Skeletal muscle satellite cell (primary cell): Measurements from ENCODE around the gene ZNF580.

Experiments
- H3K27me3 ChIP-seq: 2 replicates; pipeline ENCODE4 v1.7.0; 2013; ENCODE audit warnings: low read length; ENCODE audit not compliant: control insufficient read depth, insufficient read depth
- H3K36me3 ChIP-seq: 2 replicates; pipeline ENCODE4 v1.7.0; 2013; ENCODE audit warnings: mild to moderate bottlenecking, control low read depth, low read length; ENCODE audit not compliant: insufficient read depth
- H3K4me1 ChIP-seq: 2 replicates; pipeline ENCODE4 v1.7.0; 2013; ENCODE audit warnings: low read length; ENCODE audit not compliant: control insufficient read depth, insufficient read depth
- H3K4me2 ChIP-seq: 2 replicates; pipeline ENCODE4 v1.7.0; 2013; ENCODE audit warnings: mild to moderate bottlenecking, low read length
- H3K4me3 ChIP-seq: 2 replicates; pipeline ENCODE4 v1.7.0; 2013; ENCODE audit warnings: low read length
- H3K9ac ChIP-seq: 2 replicates; pipeline ENCODE4 v1.7.0; 2013; ENCODE audit warnings: mild to moderate bottlenecking, low read depth, low read length, moderate library complexity
- H3K9me3 ChIP-seq: replicated peaks from 2 replicates; pipeline ENCODE4 v1.7.0; 2013; ENCODE audit warnings: mild to moderate bottlenecking, control low read depth, low read length

ZNF580 gene

GRCh38 chr19:55609326-55609725 is 31.5 kb upstream of the ZNF580 start:
- no peaks in the 10 kb centered on the region for H3K9me3 ChIP-seq
- peaks cover 21% of the 10 kb centered on the region for H3K4me1 ChIP-seq
- H3K4me3 ChIP-seq: no peak overlapping the region
- H3K4me2 ChIP-seq: no peak overlapping the region
- H3K9ac ChIP-seq: no peak overlapping the region
- H3K36me3 ChIP-seq: peaks cover 22% of the 10 kb centered on the region
- H3K27me3 ChIP-seq: no peaks in the 10 kb centered on the region

DNA sequence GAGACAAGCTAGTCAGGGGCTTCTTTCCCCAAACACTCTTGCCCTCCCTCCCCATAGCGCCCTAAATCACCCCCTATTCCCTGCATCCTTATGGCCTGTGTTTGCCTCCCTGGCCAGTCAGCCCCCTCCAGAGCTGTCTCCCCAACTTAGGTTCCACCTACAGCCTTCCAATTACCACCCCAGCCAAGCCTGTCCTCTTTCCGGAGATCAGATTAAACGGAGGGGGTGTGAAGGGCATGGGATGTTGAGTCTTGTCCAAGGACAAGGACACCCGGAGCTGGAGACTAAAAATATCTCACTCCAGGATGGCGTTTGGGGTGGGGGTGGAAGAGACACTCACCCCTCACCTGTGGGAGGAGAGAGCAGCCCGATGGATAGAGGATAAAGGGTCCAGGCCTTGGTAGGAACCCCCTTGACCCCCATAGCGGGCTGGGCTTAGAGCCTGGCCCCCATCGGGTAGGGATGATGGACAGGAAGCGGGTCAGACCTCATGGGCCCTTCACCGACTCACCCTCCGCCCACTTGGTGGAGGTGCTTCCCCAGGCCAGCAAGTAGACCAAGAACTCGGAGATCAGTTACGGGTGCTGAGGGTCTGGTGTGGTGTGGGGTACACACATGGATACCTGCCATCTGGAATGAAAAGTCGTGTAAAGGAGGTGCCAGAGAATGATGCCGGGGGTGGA is 29.4 kb upstream of the ZNF580 start:
- Histone ChIP-seq H3K4me2 (no peak overlapping the region), H3K36me3 (peaks cover 33% of the 10 kb centered on the region), H3K4me3 (no peak overlapping the region), H3K9me3 (no peaks in the 10 kb centered on the region), H3K4me1 (peaks cover 14% of the 10 kb centered on the region), H3K27me3 (no peaks in the 10 kb centered on the region), H3K9ac (no peak overlapping the region)

DNA sequence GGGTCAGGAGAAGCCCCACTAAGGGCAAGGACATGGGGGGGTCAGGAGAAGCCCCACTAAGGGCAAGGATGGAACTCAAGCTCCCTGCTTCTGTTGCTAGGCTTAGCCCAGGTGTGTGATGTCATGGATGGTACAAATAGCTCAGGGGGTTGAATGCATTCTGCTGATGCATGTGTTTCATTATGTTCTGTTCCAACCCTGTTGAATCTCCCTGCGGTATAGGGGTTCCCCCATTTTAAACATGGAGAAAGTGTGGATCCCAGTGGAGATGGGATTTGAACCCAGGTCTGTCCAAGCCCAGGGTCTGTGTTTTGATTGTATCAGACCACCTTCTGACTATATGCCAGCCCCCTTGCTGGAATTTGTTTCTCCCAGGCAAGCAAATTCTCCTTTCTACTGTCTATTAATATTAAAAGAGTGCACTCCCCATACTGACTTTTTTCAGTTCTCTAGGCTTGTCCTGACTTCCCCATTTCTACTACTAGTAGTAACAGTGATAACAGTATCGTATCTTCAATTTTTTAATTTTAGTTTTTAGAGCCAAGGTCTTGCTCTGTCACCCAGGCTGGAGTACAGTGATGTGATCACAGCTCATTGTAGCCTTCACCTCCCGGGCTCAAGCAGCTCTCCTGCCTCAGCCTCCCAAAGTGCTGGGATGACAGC is 28.7 kb upstream of the ZNF580 start:
- Histone ChIP-seq H3K9me3 (no peaks in the 10 kb centered on the region), H3K4me3 (no peak overlapping the region), H3K4me2 (no peak overlapping the region), H3K36me3 (peaks cover 38% of the 10 kb centered on the region), H3K4me1 (peaks cover 7% of the 10 kb centered on the region), H3K27me3 (no peaks in the 10 kb centered on the region), H3K9ac (no peak overlapping the region)

- no peak overlapping the region for H3K4me3 ChIP-seq
- H3K9me3 ChIP-seq: no peaks in the 10 kb centered on the region
- no peaks in the 10 kb centered on the region for H3K27me3 ChIP-seq
- H3K4me2 ChIP-seq: no peak overlapping the region
- peaks cover 7% of the 10 kb centered on the region for H3K4me1 ChIP-seq
- no peak overlapping the region for H3K9ac ChIP-seq
- H3K36me3 ChIP-seq: peaks cover 44% of the 10 kb centered on the region
Observed at GRCh38 chr19:55613396-55613795, 27.4 kb upstream of the ZNF580 start.

GRCh38 chr19:55613930-55614710 is 26.7 kb upstream of the ZNF580 start:
- H3K36me3 ChIP-seq: peaks cover 43% of the 10 kb centered on the region
- H3K4me1 ChIP-seq: peaks cover 7% of the 10 kb centered on the region
- no peak overlapping the region for H3K4me2 ChIP-seq
- no peaks in the 10 kb centered on the region for H3K27me3 ChIP-seq
- H3K9me3 ChIP-seq: no peaks in the 10 kb centered on the region
- no peak overlapping the region for H3K4me3 ChIP-seq
- no peak overlapping the region for H3K9ac ChIP-seq

- H3K4me1 ChIP-seq: peaks cover 7% of the 10 kb centered on the region
- H3K27me3 ChIP-seq: no peaks in the 10 kb centered on the region
- no peak overlapping the region for H3K9ac ChIP-seq
- H3K36me3 ChIP-seq: peaks cover 35% of the 10 kb centered on the region
- H3K9me3 ChIP-seq: no peaks in the 10 kb centered on the region
- no peak overlapping the region for H3K4me3 ChIP-seq
- H3K4me2 ChIP-seq: no peak overlapping the region
Observed at GRCh38 chr19:55614711-55615542, 25.9 kb upstream of the ZNF580 start.

- H3K9ac ChIP-seq: no peak overlapping the region
- H3K36me3 ChIP-seq: peaks cover 29% of the 10 kb centered on the region
- H3K27me3 ChIP-seq: no peaks in the 10 kb centered on the region
- no peaks in the 10 kb centered on the region for H3K9me3 ChIP-seq
- no peak overlapping the region for H3K4me3 ChIP-seq
- H3K4me2 ChIP-seq: no peak overlapping the region
- H3K4me1 ChIP-seq: peaks cover 7% of the 10 kb centered on the region
Observed at GRCh38 chr19:55615543-55616394, 25.0 kb upstream of the ZNF580 start.

- H3K36me3 ChIP-seq: peaks cover 34% of the 10 kb centered on the region
- H3K27me3 ChIP-seq: no peaks in the 10 kb centered on the region
- no peaks in the 10 kb centered on the region for H3K9me3 ChIP-seq
- no peak overlapping the region for H3K4me3 ChIP-seq
- H3K4me2 ChIP-seq: no peak overlapping the region
- peaks cover 3% of the 10 kb centered on the region for H3K4me1 ChIP-seq
- H3K9ac ChIP-seq: no peak overlapping the region
Observed at GRCh38 chr19:55616395-55616875, 24.4 kb upstream of the ZNF580 start.

DNA sequence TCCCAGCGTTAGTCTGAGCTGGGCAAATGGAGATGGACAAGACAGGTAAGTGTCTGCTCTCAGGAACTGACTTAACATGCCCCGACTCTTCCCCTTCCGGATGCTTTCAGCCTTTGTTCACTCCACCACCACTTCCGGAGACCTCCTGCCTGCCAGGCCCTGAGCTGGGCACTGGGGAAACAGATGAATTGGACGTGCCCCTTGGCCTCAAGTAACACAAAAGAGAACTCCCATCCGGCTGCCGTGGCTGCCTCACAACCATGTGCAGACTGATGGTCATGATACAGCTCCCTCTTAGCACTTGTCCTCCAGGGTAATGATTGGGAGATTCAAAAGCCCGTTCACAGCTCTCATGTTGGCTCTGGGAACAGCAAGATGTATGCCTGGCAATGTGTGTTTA is 23.4 kb upstream of the ZNF580 start:
- Histone ChIP-seq H3K9me3 (no peaks in the 10 kb centered on the region), H3K4me2 (no peak overlapping the region), H3K4me1 (no peaks in the 10 kb centered on the region), H3K9ac (no peak overlapping the region), H3K36me3 (peaks cover 32% of the 10 kb centered on the region), H3K27me3 (no peaks in the 10 kb centered on the region), H3K4me3 (no peak overlapping the region)

DNA sequence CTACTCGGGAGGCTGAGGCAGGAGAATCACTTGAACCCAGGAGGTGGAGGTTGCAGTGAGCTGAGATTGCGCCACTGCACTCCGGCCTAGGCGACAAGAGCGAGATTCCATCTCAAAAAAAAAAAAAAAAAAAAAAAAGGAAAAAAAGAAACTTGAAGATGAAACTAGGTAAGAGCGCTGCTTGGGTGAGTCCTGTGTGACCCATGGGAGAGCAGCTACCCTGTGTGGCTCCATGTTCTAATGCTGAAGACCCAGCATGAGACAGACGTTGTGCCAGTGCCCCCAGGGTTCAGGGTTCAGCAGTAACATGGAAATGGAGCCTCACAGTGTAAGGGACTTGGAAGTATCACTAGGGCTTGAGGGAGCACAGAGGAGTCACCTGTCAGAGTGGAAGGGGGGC is 22.4 kb upstream of the ZNF580 start:
- no peaks in the 10 kb centered on the region for H3K27me3 ChIP-seq
- peaks cover 32% of the 10 kb centered on the region for H3K36me3 ChIP-seq
- no peaks in the 10 kb centered on the region for H3K9me3 ChIP-seq
- H3K4me3 ChIP-seq: no peak overlapping the region
- H3K4me1 ChIP-seq: peaks cover under 1% of the 10 kb centered on the region
- no peak overlapping the region for H3K9ac ChIP-seq
- H3K4me2 ChIP-seq: no peak overlapping the region
